Measurements from ENCODE around the gene STARD10. TPM values are rescaled to one million over a fixed set of nuclear protein-coding genes. Genes with fewer than 3 reads are reported as not detected.

The STARD10 gene
- total and polyA plus RNA-seq, 2 experiments from 2014 or later, result 16.6 to 20.5 TPM

DNA sequence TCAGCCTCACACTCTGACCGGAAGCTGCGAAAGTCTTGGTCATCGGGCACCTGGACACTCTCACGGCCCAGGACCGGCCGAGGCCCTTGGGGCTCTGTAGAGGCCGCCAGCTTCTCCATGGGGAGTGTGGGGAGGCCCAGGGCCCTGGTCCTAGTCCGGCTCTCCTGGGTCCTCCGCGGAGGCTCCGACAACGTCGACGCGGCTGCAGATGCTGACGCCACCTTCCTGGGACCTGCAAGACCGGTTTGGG lies 12.9 kb downstream of the STARD10 start:
- no peak overlapping the region for H3K27ac ChIP-seq (ENCODE audit: low read depth)
- H3K4me1 Mint-ChIP-seq, result peaks cover 26% of the 10 kb centered on the region

More for the DNA sequence above, 12.9 kb downstream of the STARD10 start:
- Mint-ChIP-seq H3K36me3 (ENCODE audit: low read depth) (no peaks in the 10 kb centered on the region; the same call in 2 of the 3 replicates), H3K27me3 (ENCODE audit: insufficient read depth, low read depth, poor library complexity) (peaks cover 13% of the 10 kb centered on the region), H3K27ac (no peak overlapping the region), H3K9me3 (no peaks in the 10 kb centered on the region), H3K4me3 (peak overlapping the region; percentile 69)
- Histone ChIP-seq H3K4me2 (peak overlapping the region; percentile 89), H3K4me1 (ENCODE audit: insufficient read depth) (peaks cover 10% of the 10 kb centered on the region; the same call in 1 of the 2 replicates), H2AFZ (peak overlapping the region; percentile 94), H4K20me1 (replicated peaks; ENCODE audit: insufficient read depth) (no peaks in the 10 kb centered on the region), H3K36me3 (ENCODE audit: insufficient read depth) (no peaks in the 10 kb centered on the region), H3K9me2 (ENCODE audit: insufficient read depth) (no peaks in the 10 kb centered on the region), H3K79me2 (replicated peaks; ENCODE audit: insufficient read depth) (no peaks in the 10 kb centered on the region), H3K4me3 (peak overlapping the region; percentile 79), H3K27me3 (ENCODE audit: insufficient read depth) (peaks cover 14% of the 10 kb centered on the region), H3F3A (replicated peaks; ENCODE audit: low read depth) (no peaks in the 10 kb centered on the region)
- no peak for TF ChIP-seq ZNF331 (CRISPR knock-in tag; IDR thresholded peaks at IDR 0.05; ENCODE audit: low read depth)
- TF ChIP-seq, protein P1, sequence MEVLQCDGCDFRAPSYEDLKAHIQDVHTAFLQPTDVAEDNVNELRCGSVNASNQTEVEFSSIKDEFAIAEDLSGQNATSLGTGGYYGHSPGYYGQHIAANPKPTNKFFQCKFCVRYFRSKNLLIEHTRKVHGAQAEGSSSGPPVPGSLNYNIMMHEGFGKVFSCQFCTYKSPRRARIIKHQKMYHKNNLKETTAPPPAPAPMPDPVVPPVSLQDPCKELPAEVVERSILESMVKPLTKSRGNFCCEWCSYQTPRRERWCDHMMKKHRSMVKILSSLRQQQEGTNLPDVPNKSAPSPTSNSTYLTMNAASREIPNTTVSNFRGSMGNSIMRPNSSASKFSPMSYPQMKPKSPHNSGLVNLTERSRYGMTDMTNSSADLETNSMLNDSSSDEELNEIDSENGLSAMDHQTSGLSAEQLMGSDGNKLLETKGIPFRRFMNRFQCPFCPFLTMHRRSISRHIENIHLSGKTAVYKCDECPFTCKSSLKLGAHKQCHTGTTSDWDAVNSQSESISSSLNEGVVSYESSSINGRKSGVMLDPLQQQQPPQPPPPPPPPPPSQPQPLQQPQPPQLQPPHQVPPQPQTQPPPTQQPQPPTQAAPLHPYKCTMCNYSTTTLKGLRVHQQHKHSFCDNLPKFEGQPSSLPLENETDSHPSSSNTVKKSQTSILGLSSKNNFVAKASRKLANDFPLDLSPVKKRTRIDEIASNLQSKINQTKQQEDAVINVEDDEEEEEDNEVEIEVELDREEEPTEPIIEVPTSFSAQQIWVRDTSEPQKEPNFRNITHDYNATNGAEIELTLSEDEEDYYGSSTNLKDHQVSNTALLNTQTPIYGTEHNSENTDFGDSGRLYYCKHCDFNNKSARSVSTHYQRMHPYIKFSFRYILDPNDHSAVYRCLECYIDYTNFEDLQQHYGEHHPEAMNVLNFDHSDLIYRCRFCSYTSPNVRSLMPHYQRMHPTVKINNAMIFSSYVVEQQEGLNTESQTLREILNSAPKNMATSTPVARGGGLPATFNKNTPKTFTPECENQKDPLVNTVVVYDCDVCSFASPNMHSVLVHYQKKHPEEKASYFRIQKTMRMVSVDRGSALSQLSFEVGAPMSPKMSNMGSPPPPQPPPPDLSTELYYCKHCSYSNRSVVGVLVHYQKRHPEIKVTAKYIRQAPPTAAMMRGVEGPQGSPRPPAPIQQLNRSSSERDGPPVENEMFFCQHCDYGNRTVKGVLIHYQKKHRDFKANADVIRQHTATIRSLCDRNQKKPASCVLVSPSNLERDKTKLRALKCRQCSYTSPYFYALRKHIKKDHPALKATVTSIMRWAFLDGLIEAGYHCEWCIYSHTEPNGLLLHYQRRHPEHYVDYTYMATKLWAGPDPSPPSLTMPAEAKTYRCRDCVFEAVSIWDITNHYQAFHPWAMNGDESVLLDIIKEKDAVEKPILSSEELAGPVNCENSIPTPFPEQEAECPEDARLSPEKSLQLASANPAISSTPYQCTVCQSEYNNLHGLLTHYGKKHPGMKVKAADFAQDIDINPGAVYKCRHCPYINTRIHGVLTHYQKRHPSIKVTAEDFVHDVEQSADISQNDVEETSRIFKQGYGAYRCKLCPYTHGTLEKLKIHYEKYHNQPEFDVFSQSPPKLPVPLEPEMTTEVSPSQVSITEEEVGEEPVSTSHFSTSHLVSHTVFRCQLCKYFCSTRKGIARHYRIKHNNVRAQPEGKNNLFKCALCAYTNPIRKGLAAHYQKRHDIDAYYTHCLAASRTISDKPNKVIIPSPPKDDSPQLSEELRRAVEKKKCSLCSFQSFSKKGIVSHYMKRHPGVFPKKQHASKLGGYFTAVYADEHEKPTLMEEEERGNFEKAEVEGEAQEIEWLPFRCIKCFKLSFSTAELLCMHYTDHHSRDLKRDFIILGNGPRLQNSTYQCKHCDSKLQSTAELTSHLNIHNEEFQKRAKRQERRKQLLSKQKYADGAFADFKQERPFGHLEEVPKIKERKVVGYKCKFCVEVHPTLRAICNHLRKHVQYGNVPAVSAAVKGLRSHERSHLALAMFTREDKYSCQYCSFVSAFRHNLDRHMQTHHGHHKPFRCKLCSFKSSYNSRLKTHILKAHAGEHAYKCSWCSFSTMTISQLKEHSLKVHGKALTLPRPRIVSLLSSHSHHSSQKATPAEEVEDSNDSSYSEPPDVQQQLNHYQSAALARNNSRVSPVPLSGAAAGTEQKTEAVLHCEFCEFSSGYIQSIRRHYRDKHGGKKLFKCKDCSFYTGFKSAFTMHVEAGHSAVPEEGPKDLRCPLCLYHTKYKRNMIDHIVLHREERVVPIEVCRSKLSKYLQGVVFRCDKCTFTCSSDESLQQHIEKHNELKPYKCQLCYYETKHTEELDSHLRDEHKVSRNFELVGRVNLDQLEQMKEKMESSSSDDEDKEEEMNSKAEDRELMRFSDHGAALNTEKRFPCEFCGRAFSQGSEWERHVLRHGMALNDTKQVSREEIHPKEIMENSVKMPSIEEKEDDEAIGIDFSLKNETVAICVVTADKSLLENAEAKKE (CRISPR knock-in tag; IDR thresholded peaks at IDR 0.05), result no peak
- TF ChIP-seq, protein P2, sequence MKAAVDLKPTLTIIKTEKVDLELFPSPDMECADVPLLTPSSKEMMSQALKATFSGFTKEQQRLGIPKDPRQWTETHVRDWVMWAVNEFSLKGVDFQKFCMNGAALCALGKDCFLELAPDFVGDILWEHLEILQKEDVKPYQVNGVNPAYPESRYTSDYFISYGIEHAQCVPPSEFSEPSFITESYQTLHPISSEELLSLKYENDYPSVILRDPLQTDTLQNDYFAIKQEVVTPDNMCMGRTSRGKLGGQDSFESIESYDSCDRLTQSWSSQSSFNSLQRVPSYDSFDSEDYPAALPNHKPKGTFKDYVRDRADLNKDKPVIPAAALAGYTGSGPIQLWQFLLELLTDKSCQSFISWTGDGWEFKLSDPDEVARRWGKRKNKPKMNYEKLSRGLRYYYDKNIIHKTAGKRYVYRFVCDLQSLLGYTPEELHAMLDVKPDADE (IDR thresholded peaks at IDR 0.05), result no peak
- TF ChIP-seq STAT1 (IDR thresholded peaks at IDR 0.05; ENCODE audit: unreplicated experiment), result no peak
- TF ChIP-seq, protein P3, sequence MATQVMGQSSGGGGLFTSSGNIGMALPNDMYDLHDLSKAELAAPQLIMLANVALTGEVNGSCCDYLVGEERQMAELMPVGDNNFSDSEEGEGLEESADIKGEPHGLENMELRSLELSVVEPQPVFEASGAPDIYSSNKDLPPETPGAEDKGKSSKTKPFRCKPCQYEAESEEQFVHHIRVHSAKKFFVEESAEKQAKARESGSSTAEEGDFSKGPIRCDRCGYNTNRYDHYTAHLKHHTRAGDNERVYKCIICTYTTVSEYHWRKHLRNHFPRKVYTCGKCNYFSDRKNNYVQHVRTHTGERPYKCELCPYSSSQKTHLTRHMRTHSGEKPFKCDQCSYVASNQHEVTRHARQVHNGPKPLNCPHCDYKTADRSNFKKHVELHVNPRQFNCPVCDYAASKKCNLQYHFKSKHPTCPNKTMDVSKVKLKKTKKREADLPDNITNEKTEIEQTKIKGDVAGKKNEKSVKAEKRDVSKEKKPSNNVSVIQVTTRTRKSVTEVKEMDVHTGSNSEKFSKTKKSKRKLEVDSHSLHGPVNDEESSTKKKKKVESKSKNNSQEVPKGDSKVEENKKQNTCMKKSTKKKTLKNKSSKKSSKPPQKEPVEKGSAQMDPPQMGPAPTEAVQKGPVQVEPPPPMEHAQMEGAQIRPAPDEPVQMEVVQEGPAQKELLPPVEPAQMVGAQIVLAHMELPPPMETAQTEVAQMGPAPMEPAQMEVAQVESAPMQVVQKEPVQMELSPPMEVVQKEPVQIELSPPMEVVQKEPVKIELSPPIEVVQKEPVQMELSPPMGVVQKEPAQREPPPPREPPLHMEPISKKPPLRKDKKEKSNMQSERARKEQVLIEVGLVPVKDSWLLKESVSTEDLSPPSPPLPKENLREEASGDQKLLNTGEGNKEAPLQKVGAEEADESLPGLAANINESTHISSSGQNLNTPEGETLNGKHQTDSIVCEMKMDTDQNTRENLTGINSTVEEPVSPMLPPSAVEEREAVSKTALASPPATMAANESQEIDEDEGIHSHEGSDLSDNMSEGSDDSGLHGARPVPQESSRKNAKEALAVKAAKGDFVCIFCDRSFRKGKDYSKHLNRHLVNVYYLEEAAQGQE (IDR thresholded peaks at IDR 0.05; ENCODE audit: unreplicated experiment), result no peak
- TF ChIP-seq CREB1 (CRISPR knock-in tag; IDR thresholded peaks at IDR 0.05; ENCODE audit: low read depth), result peak; percentile 43; the same call in 1 of the 2 replicates
- DNase-seq (ENCODE audit: low spot score) (peak; percentile 53), ATAC-seq (peak; percentile 13)

Data from GM23338 (cell line).